CMK (cell line): ENCODE data around the gene SLC66A2.
"Not testable (repeated sequence)": the region's sequence is repeated elsewhere in the genome, so short reads cannot be mapped to it uniquely, and the experiment has no call there.

Source experiments
- DNase-seq: peaks from one replicate; pipeline ENCODE4 v3.0.0-alpha.2; 2010; ENCODE audit warnings: low read depth

The SLC66A2 gene

GRCh38 chr18:79866889-79867574, 84.4 kb downstream of the SLC66A2 start:
- no peak for DNase-seq

GRCh38 chr18:79865951-79866350, 85.5 kb downstream of the SLC66A2 start:
- DNase-seq: not testable (repeated sequence)

- not testable (repeated sequence) for DNase-seq
Measured at GRCh38 chr18:79864955-79865354, 86.5 kb downstream of the SLC66A2 start.

GRCh38 chr18:79864006-79864725, 87.3 kb downstream of the SLC66A2 start:
- no peak for DNase-seq

- DNase-seq: no peak
Measured at GRCh38 chr18:79863161-79864005, 88.1 kb downstream of the SLC66A2 start.

- no peak for DNase-seq
Measured at GRCh38 chr18:79862562-79862961, 88.9 kb downstream of the SLC66A2 start.

- DNase-seq: no peak
Measured at GRCh38 chr18:79861687-79862086, 89.8 kb downstream of the SLC66A2 start.

GRCh38 chr18:79859314-79859713, 92.1 kb downstream of the SLC66A2 start:
- no peak for DNase-seq

GRCh38 chr18:79857082-79857671, 94.3 kb downstream of the SLC66A2 start:
- no peak for DNase-seq

GRCh38 chr18:79856119-79857007, 95.1 kb downstream of the SLC66A2 start:
- no peak for DNase-seq

- DNase-seq: no peak
Measured at GRCh38 chr18:79855147-79855933, 96.1 kb downstream of the SLC66A2 start.

GRCh38 chr18:79853993-79854364, 97.5 kb downstream of the SLC66A2 start:
- DNase-seq: no peak

GRCh38 chr18:79853303-79853992, 98.0 kb downstream of the SLC66A2 start:
- no peak for DNase-seq

GRCh38 chr18:79852561-79853302, 98.7 kb downstream of the SLC66A2 start:
- DNase-seq: no peak
